HG03139 (cell line): ENCODE measurements around the gene CSNK1G1.
A peak's percentile ranks its signal among the peaks of the same experiment; 100 is the strongest.

Experiments
- ATAC-seq: cut with Tn5 transposase; IDR thresholded peaks from one replicate; pipeline ENCODE4 v1.9.1; 2021; ENCODE audit not compliant: unreplicated experiment

CSNK1G1 gene

DNA sequence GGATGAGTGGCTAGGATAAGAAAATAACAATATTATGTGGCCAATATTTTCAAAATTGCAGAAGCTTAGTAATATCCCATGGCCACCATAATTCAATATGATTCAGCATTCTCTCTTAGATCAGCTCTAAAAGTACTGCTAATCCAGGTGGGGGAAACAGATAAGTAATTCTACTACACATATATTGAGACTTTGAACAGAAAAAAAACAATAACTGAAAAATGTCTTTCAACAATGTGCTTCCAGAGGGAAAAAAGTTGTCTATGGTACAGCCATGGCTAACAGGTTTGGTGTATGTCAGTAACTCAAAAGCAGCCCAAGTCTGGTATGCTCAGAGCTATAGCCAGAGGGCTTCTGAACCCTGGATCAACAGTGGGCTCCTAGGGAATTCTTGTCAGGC lies 150.8 kb downstream of the CSNK1G1 start:
- no peak for ATAC-seq

DNA sequence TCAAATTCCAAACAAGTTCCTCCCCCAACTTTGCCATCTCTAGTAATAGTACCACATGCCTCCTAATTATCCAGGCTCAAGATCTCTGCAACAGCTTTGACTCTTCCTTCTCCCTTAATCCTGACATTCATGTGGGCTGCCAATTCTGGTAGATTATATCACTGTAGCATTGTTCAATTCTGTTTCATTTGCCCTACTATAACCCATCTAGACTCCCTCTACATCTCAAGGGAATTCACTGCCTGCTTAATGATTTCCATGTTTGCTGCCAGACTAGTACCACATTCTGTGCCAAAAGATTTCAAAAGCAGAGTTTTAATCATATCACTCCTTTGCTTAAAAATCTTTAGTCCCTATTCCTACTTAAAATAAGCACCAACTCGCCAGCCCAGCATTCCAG lies 158.5 kb downstream of the CSNK1G1 start:
- no peak for ATAC-seq

DNA sequence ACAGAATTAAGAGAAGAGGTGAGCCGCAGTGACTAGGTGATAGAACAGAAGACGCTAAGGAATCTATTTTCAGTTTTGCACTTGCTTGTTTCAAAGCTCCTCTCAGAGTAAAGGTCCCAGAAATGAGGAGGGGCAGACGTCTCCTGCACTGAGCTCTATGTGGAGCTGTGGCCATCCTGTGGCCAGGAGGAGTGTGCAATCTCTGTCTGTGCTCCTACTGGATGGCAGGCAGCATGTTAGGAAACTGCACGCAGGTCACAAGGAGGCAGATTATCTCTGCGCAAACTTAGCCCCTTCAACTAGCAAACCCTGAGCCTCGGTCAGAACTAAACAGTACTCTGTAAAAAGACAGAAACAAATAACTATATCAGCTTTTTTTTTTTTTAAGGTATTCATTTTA lies 162.0 kb downstream of the CSNK1G1 start:
- no peak for ATAC-seq

DNA sequence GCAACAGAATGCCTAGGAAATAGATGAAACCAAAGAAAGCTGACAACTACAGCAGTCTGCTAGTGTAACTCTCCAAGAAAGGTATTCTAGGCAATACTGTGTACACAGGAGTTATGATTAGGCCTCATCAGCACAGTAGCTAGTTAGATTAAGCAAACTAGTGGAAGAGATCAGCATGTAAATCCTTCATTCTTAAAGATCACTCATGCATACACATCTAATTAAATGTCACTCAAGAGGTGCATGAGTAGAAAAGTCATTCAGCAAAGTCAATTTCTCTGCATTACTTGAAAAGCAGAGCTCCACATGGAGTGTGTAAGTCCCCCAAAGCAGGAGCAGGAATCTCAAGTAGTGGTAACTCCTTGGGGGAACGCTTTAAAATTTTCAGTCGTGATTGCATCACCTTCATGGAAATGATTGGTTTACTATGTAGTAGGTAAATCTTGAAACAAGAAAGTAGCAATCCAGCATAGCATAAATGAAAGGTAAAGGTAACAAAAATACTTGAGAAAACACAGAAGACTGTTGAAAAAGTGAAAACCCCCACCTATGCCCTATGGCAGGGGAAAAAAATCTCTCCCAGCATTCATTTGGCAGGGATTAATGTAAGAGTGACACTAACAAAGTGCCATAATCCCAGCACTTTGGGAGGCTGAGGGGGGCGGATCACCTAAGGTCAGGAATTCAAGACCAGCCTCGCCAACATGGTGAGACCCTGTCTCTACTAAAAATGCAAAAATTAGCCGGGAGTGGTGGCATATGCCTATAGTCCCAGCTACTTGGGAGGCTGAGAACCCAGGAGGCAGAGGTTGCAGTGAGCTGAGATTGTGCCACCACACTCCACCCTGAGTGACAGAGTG lies 163.8 kb downstream of the CSNK1G1 start:
- ATAC-seq, result no peak

DNA sequence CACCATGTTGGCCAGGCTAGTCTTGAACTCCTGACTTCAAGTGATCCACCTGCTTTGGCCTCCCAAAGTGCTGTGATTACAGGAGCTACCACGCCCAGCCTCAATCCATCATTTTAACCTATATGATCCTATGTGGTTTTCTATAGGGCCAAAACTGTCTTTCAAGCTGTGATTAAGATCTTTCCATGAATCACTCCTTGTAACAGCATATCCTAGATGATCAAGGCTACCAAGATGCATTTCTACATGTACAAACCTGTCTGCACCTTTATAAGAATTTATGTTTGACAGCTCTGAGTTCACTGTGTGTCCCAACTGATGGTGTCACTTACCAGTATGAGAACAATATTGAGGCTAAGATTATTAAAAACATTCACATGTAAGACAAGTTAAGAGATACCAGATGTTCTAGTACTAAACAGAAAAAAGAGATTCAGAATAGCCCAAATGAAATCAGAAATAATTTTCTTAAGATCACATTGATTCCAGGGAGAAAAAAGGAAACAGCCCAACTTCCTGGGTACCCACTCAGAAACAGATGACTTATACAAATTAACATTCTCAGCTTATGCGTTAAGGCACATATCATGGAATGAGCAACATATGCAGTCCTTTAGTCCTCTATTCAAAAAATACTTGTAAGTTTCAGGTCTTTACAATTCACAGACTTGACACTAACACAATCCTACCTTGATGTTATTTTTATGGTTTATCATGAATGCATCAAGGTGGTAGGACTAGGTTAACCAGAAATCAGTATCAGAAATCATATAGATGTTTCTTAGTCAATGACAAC lies 168.4 kb downstream of the CSNK1G1 start:
- no peak for ATAC-seq

DNA sequence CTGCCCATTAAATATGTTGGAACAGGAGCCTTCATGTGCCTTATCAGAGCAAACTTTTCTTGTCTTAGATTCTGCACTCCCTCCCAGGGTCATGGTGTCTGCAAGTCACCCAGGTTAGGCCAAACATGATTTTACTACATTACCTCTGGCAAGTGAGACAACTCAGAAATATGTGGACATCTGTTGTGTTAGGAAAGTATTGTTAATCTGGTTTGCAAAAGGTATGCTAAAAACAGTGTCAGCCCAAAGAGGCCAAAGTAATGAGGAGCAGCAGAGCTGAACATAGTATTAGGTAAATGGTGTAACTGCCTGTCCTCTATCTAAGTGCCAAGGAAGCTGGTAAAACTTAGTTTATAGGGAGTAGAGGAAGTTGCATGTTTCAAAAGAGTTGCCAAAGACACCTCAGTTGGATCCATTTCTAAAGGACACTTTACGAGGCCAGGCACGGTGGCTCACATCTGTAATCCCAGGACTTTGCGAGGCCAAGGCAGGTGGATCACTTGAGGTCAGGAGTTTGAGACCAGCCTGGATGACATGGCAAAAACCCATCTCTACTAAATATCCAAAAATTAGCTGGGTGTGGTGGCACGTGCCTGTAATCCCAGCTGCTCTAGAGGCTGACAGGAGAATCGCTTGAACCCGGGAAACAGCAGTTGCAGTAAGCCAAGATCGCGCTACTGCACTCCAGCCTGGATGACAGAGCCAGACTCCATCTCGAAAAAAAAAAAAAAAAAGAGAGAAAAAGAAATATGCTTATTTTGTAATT lies 170.6 kb downstream of the CSNK1G1 start:
- no peak for ATAC-seq

DNA sequence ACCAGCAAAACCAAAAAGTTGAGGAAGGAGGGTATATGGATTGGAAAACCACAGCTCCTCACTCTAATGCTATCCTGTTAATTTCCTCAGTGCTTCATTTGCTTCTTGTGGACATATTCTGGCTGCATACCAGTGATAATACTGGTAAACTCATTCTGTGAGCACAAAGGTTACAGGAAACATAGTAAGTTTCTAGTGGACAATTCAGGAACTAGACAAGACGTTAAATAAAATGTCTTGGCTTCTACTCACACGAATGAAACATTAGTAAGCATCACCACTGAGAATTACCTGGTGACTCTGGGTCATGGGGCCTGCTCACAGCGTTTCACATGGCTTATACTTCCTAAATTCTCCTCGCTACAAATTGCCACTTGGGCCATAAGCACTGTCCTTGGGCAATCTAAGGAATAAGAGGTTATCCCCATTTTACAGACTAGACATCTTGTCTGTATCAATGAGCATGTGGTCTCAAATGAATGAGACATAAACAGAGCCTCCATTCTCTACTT lies 173.1 kb downstream of the CSNK1G1 start:
- ATAC-seq, result no peak

DNA sequence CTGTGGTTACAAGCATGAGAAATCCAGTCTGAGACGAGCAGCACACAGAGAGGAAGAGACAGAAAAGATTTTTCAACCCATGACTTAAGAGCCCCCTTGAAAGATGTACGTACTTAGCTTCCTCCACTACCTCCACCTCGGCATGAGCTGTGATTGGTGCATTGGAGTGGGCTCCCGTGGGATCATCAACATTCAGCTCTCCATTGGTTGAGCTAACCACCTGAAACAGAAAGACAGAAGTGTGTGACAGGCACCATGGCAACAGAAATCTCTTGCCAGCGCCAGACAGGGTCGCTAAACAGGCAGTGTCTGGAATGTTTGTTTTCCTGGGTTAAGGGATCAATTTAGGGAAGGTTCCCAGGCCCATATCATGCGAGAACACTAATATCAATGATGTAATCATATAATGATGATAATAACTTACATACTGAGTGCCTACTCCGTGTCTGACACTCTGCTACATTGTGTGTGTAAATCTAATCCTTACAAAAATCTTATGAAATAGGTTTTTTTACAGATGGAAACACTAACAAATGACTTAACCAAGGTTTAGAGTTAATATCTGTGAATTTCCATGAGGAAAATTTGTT lies 175.6 kb downstream of the CSNK1G1 start:
- ATAC-seq, result no peak

DNA sequence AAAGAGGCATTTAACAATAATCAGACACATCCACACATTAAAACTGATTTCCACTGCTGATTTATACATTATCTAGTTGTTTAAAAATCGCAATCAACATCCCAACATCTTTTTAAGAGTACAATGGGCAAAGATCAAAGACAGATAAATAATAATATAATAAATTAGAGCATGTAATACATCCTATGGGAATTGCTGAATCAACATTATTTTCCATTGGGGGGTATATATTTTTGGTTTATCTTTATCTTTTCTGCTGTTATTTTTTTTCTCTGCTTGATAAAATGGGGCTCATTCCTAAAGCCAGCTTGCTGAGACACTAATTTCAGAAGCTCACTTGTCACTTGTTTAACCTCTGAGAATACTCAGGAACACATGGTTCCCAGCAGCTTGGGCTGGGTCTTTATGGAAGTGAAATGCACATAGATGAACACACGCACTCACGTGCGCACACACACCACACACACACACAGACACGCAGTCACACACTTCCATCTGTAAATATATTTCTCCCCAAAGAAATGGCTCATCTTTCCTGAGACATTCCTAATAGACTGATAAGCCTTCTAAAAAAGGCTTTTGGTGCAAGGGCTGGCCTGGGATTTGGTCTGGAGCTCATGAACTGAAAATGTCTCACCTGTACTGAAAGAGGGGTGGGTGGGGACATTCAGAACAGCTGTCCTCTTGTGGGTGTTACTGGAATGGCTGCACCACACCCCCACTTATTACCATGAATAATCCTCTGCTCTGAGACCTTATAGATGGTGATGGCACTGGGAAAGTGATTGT lies 189.7 kb downstream of the CSNK1G1 start:
- no peak for ATAC-seq

DNA sequence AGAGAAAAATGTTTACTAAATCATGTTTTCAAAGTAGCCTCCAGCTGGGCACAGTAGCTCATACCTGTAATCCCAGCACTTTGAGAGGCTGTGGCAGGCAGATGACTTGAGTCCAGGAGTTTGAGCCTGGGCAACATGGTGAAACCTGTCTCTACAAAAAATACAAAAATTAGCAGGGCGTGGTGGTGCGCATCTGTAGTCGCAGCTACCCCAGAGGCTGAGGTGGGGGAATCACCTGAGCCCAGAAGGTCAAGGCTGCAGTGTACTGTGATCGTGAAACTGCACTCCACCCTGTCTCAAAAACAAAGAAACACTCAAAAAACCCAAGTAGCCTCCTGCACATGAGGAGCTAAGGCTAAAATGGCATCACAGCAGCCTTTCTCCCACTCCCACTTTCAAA lies 191.5 kb downstream of the CSNK1G1 start:
- ATAC-seq, result no peak

DNA sequence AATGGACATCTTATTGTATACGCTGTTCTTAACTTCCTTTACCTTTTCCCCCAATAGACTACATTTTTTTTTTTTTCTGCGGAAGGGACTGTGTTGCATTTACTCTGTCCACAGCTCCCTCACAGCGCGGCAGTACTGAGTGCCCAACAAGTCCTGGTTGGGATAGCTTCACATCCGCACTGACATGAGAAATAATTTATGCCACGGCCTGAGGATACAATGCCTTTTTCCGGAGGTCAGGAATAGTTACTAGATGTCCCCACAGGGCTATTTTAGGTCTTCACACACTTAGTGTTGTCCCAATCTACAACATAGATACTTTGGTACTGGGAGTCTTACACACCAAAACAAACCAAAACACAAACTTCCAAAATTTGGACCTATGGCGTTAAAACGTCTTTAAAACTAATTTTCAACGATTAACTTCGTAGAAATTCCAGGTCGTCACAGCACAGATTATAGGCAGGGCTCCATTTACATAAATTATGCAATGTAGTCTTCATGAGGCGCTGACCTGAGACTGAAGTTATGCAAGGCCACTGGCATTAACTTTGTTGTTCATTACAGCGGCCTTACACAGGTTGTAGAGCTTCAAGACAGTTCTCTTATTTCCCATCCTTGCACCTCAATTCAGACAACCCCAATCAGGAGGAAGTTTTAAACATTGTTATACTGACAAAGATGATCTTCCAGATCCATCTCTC lies 192.2 kb downstream of the CSNK1G1 start:
- ATAC-seq, result no peak

DNA sequence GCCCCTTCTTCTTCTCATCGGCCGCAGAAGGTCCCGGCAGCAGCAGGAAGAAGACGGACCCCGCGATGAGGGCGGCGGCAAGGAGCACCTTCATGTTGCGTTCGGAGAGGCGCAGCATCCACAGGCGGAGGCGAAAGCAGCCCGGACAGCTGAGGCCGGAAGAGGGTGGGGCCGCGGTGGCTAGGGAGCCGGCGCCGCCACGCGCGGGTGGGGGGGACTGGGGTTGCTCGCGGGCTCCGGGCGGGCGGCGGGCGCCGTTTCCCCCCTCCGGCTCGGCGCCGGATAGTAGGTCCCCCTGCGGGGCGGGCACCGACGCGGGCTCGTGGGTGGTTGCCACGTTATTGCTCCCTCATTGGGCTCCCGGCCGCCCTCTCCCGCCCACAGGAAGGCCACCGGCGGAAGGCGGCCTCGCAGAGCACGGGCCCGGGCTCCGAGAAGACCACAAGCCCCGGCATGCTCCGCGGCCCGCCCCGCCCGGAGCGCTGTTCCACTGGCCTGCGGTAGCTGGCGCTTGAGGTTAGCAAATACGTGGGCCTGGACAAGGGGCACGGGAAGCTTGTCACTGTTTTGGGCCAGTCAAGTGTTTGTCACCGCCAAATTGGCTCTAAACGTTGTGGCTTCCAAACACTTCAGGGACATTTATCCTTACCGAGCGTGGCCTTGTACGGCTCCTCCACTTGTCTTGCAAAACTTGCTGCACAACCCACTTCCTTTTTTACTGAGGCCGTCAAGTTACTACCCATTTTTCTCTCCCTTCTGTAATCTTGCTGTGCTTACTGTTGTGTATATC lies 192.9 kb downstream of the CSNK1G1 start, which contains the start of gene PPIB:
PPIB (minus strand) TSS at position 154 of the 790 bp plus-strand sequence; CDS start at position 118, 36 bp downstream.
- peak; percentile 81 for ATAC-seq

DNA sequence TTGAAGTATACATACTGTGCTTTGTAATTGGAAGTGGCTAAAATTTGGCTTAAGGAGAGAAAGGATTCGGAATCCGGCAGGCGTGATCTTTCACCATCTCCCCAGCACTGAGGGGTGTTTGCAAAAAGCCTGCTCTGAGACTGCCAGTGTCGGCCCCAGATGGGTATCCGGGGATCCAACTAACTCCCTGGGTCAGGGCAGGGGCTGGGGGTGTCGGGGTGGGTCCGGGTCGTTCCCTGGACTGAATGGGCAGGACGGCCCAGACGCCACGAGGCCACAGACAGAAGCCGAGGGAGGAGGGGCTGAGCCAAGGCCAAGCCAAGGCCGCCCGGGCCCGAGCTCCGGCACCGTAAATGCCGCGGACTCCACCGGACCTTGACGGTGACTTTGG lies 193.5 kb downstream of the CSNK1G1 start:
- ATAC-seq, result peak; percentile 16

DNA sequence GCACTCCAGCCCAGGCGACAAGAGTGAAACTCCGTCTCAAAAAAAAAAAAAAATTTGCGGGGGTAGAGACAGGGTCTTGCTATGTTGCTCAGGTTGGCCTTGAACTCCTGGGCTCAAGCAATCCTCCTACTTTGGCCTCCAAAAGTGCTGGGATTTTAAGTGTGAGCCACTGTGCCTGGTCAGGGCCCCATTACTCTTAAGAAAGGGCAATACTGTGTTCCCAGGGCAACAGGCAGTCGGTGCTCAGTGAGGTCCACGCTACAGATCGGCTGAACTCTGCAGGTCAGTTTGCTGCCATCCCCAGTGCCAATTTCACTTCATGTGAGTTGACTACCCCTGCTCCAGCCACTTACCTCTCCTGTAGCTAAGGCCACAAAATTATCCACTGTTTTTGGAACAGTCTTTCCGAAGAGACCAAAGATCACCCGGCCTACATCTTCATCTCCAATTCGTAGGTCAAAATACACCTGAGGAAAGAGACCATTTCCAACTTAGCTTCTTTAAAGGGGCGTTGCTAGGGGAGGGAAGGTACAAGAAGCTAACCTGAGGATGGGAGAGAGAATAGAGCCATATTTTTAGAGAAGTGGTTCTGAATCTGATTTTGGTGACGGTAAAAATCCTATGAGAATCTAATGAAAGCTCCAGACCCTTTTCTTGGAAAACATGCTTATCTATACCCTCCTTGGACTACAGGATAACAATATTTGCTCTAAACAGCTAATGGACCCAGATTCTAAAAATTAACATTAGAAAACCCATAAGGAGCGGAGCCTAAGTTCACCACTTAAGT lies 194.1 kb downstream of the CSNK1G1 start:
- ATAC-seq, result no peak

DNA sequence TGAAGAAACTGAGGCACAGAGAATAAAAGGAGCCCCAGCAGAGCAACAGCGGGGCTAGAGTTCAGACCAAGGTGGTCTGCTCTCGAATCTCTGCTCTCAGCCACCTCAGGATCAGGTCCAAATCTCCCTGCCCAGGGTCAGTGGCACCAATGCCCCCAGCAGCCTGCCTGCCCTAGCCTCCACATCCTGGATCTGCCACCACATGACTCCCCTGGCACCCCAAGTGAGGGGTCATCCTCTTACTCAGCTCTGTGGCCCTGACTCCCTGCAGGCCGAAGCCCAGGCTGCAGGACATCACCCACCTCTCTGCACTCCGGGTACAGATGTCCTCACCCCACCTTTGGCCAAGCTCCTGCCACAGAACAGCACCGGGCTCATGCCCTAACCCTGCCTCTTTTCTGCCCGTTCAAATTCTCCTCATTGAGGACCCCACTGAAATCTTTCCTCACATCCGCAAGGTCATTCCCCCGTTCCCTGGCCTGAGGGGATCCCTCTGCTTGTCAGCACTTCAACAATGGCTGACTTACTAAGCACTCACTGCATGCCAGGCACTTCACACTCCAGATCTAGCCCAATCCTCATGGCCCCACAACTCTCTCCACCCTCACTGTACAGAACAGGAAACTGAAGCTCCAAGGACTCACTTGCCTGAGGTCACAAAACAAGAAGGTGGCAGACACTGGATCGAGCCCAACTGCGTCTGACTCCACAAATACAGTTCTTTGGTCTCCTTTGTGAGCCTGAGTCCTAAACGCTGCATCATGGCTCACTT lies 197.4 kb downstream of the CSNK1G1 start:
- ATAC-seq, result no peak

DNA sequence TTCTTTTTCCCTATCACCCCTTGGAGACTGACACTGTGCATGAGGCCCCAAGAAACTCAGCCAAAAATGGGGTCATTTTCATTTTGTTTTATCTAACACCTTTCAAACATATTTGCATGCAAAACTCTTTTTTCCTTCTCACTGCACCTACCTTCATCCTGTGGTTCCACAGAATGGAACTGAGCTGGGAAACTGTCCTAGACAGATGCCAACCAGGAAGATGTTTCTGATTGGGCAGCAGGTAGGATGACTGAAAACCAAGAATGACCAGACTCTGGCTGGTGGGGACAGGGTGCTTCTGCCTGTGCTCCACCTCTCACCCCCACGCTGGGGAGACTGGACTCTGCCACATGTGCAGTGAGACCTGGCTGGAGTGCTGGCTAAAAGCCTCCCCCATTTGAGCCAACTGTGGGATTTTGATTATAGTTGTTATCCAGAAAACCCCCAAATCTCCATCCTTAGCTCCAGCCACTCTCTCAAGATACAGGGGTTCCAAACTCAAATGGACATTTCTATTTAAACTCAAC lies 198.3 kb downstream of the CSNK1G1 start:
- no peak for ATAC-seq
